Upper lobe of left lung (tissue), 6 donors: ENCODE results near the gene ZNF844. TPM values are rescaled to one million over a fixed set of nuclear protein-coding genes. Genes with fewer than 3 reads are reported as not detected.

Source experiments
- ATAC-seq, 2 donors: fragments of 200-7000 bp; cut with Tn5 transposase; one replicate each; pipeline ENCODE4 v1.9.1; 2022; ENCODE audit warnings: mild to moderate bottlenecking in 2 of 2, moderate library complexity in 2 of 2; ENCODE audit not compliant: low FRiP score in 2 of 2
- DNase-seq, 2 donors: peaks; one replicate each; pipeline ENCODE4 v3.0.0-alpha.2; 2019 to 2020
- H3K27ac ChIP-seq, 4 donors: fragments of 200-600 bp; sonication (generic); one replicate each; pipeline ENCODE4 v1.5.1; 2016 to 2019
- H3K27me3 ChIP-seq, 4 donors: fragments of 200-600 bp; sonication (generic); one replicate each; pipeline ENCODE4 v1.5.1; 2017 to 2019
- H3K36me3 ChIP-seq, 4 donors: fragments of 200-600 bp; sonication (generic); one replicate each; pipeline ENCODE4 v1.5.1; 2016 to 2019
- H3K4me1 ChIP-seq, 4 donors: fragments of 200-600 bp; sonication (generic); one replicate each; pipeline ENCODE4 v1.5.1; 2018 to 2019
- H3K4me3 ChIP-seq, 4 donors: fragments of 200-600 bp; sonication (generic); one replicate each; pipeline ENCODE4 v1.5.1; 2017 to 2019; ENCODE audit warnings: mild to moderate bottlenecking in 2 of 4, moderate library complexity in 1 of 4
- H3K9me3 ChIP-seq, 4 donors: fragments of 200-600 bp; sonication (generic); one replicate each; pipeline ENCODE4 v1.5.1; 2018 to 2019
- CTCF ChIP-seq, 6 experiments: fragments of 450-650 bp in 4 of 6; fragments of 200-600 bp in 2 of 6; sonication (generic) in 2 of 6; IDR thresholded peaks; one replicate each; pipeline ENCODE4 v1.5.1; 2016 to 2019; ENCODE audit warnings: antibody characterized with exemption in 6 of 6
- EP300 ChIP-seq, 4 donors: sonication (generic); formaldehyde crosslinking; IDR thresholded peaks; one replicate each; pipeline ENCODE4 v1.5.1; 2017; ENCODE audit warnings: antibody characterized with exemption in 4 of 4, control low read depth in 2 of 4
- POLR2A ChIP-seq, 4 donors: fragments of 450-650 bp; IDR thresholded peaks; one replicate each; pipeline ENCODE4 v1.5.1; 2016 to 2017; ENCODE audit warnings: antibody characterized with exemption in 4 of 4, mild to moderate bottlenecking in 2 of 4
- POLR2AphosphoS5 ChIP-seq, 2 donors: sonication (generic); formaldehyde crosslinking; IDR thresholded peaks; one replicate each; pipeline ENCODE4 v1.5.1; 2017; ENCODE audit warnings: antibody characterized with exemption in 2 of 2
- WGBS, 2 donors: methylation state at CpG; one replicate each; pipeline ENCODE4 v1.1.5; 2017 to 2018; 5-methylcytosine and 5-hydroxymethylcytosine counted together
- total RNA-seq, 6 donors: library from RNA; depleted of rRNA in 4 of 6; stranded (reverse); fragments of >200 nt in 4 of 6; gene quantifications; one replicate each; pipeline versions ENCODE4 v1.1.0 to v1.2.1, GENCODE V29; 2016 to 2021
- donor health status: DM: no; HTN: no; CAD: no; lungs with moderate emphysema.
- donor health status: DM: no; HTN: yes; CAD: no; lungs with severe emphysema.

Gene ZNF844
- total RNA-seq, 6 donors from 2014 or later: 2.3 to 14.7 (median 9.8) TPM

- DNase-seq: no peak
- 100% methylated on average over 2 of the region's 2 CpGs for WGBS, 2 donors
- no peak for ATAC-seq
- H3K27ac ChIP-seq: no peak overlapping the region
- peaks cover 5 to 11% (median 7%) of the 10 kb centered on the region in 4 donors for H3K4me1 ChIP-seq
- H3K36me3 ChIP-seq: peaks cover 0 to 8% (median 4%) of the 10 kb centered on the region in 4 donors
- H3K27me3 ChIP-seq: no peaks in the 10 kb centered on the region
- no peak for TF ChIP-seq CTCF (IDR thresholded peaks at IDR 0.05)
- TF ChIP-seq EP300 (IDR thresholded peaks at IDR 0.05): no peak
- TF ChIP-seq POLR2AphosphoS5 (IDR thresholded peaks at IDR 0.05): no peak
- no peak for TF ChIP-seq POLR2A (IDR thresholded peaks at IDR 0.05)
- peaks cover 17 to 32% (median 23%) of the 10 kb centered on the region in 4 donors for H3K9me3 ChIP-seq
- no peak overlapping the region for H3K4me3 ChIP-seq
These were observed 16.7 kb upstream of the ZNF844 start for GRCh38 chr19:12047868-12048267.

GRCh38 chr19:12052091-12052496, 12.4 kb upstream of the ZNF844 start:
- Histone ChIP-seq H3K4me1 (peaks cover 5 to 16% (median 9%) of the 10 kb centered on the region in 4 donors), H3K36me3 (no peaks in the 10 kb centered on the region), H3K27ac (peak overlapping the region; percentile 59 to 84 (median 66)), H3K4me3 (peak overlapping the region; percentile 50 to 76 (median 58)), H3K27me3 (no peaks in the 10 kb centered on the region), H3K9me3 (no peaks in the 10 kb centered on the region)
- TF ChIP-seq CTCF (IDR thresholded peaks at IDR 0.05) (no peak), POLR2A (IDR thresholded peaks at IDR 0.05) (no peak), EP300 (IDR thresholded peaks at IDR 0.05) (no peak), POLR2AphosphoS5 (IDR thresholded peaks at IDR 0.05) (no peak)
- DNase-seq (no peak), ATAC-seq (no peak)
- WGBS, 2 donors: 0 to 1% methylated on average over 14 of the region's 14 CpGs

DNA sequence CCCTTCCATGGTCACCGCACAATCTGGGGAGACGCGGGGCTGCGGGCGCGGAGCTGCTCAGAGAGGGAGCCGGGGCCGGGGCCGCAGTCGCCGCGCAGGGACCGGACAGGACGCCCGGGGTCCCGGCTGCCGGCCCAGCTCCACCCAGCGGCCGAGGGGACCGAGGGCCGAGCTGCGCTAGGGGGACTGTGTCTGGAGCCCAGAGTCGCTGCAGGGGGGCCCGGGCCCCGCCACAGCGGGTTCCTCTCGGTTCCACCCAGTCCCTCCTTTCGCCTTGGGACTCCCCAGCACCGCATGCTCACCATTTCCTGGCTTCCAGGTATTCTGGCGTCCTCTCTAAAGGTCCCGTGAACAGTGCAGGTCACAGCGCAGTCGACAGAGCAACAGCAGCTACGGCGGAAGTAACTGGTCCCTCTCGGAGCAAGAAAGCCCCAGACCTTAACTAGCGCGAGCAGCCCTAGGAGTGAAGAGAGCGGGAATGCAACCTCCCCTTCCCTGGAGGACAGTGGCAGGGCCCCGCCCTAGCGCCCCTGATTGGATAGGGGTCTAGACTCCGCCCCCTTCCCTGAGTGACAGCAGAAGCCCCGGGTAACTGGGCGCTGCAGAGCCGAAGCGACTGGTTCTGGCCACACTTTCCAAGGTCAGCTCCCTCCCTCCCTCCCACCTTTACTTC, 11.9 kb upstream of the ZNF844 start, which contains the start of gene ZNF878:
Gene ZNF878 (minus strand): TSS at position 465 of the 673 bp plus-strand sequence. CDS start 160 bp downstream, at position 305.
- TF ChIP-seq CTCF (IDR thresholded peaks at IDR 0.05) (peak in 3 of 6 experiments; percentile 8 to 31 (median 14)), POLR2AphosphoS5 (IDR thresholded peaks at IDR 0.05) (peak; percentile 55 to 96), POLR2A (IDR thresholded peaks at IDR 0.05) (peak in 3 of 4 donors; percentile 67 to 90 (median 87)), EP300 (IDR thresholded peaks at IDR 0.05) (no peak)
- WGBS, 2 donors: 0% methylated on average over 25 to 34 of the region's 46 CpGs
- Histone ChIP-seq H3K4me1 (peaks cover 5 to 16% (median 9%) of the 10 kb centered on the region in 4 donors), H3K36me3 (no peaks in the 10 kb centered on the region), H3K27ac (peak within 1 kb of the TSS; percentile 59 to 84 (median 66)), H3K9me3 (no peaks in the 10 kb centered on the region), H3K4me3 (peak within 1 kb of the TSS; percentile 50 to 76 (median 58)), H3K27me3 (no peaks in the 10 kb centered on the region)
- DNase-seq (peak; percentile 89 to 96), ATAC-seq (peak; percentile 97 to 99)

GRCh38 chr19:12055784-12056183, 8.7 kb upstream of the ZNF844 start:
- Histone ChIP-seq H3K4me3 (no peak overlapping the region), H3K27me3 (no peaks in the 10 kb centered on the region), H3K4me1 (peaks cover 5 to 25% (median 17%) of the 10 kb centered on the region in 4 donors), H3K27ac (no peak overlapping the region), H3K36me3 (no peaks in the 10 kb centered on the region), H3K9me3 (no peaks in the 10 kb centered on the region)
- TF ChIP-seq EP300 (IDR thresholded peaks at IDR 0.05): no peak
- no peak for TF ChIP-seq POLR2AphosphoS5 (IDR thresholded peaks at IDR 0.05)
- TF ChIP-seq CTCF (IDR thresholded peaks at IDR 0.05): no peak
- no peak for TF ChIP-seq POLR2A (IDR thresholded peaks at IDR 0.05)
- 88 to 90% methylated on average over 5 of the region's 5 CpGs for WGBS, 2 donors
- ATAC-seq (no peak), DNase-seq (no peak)
